Neural cell (in vitro differentiated cells): Measurements from ENCODE around the gene PRKAG3. TPM values are rescaled to one million over a fixed set of nuclear protein-coding genes. Genes with fewer than 3 reads are reported as not detected.

Experiments
- H2AFZ ChIP-seq: fragments of 200-600, 300-800 bp; sonication (generic), shearing (Covaris generic); 2 replicates; pipeline ENCODE4 v1.6.0; 2014; ENCODE audit warnings: low read depth, mild to moderate bottlenecking, antibody characterized with exemption, low read length, moderate library complexity
- H3F3A ChIP-seq: fragments of 200-600 bp; shearing (Covaris generic); 2 replicates; pipeline ENCODE4 v1.6.1; 2016; ENCODE audit warnings: mild to moderate bottlenecking, moderate library complexity, mixed read lengths, antibody characterized with exemption, low read length; ENCODE audit not compliant: insufficient read depth, poor library complexity, severe bottlenecking
- H3K27ac ChIP-seq: fragments of 200-600, 300-800 bp; sonication (generic), shearing (Covaris generic); 2 replicates; pipeline ENCODE4 v1.5.1; 2014; ENCODE audit warnings: mild to moderate bottlenecking, low read length, moderate library complexity
- H3K27me3 ChIP-seq: fragments of 300-800, 200-600 bp; sonication (generic), shearing (Covaris generic); 2 replicates; pipeline ENCODE4 v1.6.0; 2014; ENCODE audit warnings: mild to moderate bottlenecking, low read depth, low read length, moderate library complexity; ENCODE audit not compliant: insufficient read depth
- H3K36me3 ChIP-seq: fragments of 300-800, 200-600 bp; sonication (generic), shearing (Covaris generic); 2 replicates; pipeline ENCODE4 v1.5.1; 2014; ENCODE audit warnings: mild to moderate bottlenecking, antibody characterized with exemption, low read length, moderate library complexity; ENCODE audit not compliant: insufficient read depth
- H3K4me2 ChIP-seq: fragments of 300-800, 200-600 bp; sonication (generic), shearing (Covaris generic); 2 replicates; pipeline ENCODE4 v1.6.0; 2014; ENCODE audit warnings: mild to moderate bottlenecking, low read length
- H3K4me3 ChIP-seq: fragments of 300-800, 200-600 bp; sonication (generic), shearing (Covaris generic); 2 replicates; pipeline ENCODE4 v1.5.1; 2014; ENCODE audit warnings: mild to moderate bottlenecking, low read length, moderate library complexity
- H3K79me2 ChIP-seq: fragments of 200-600 bp; shearing (Covaris generic); replicated peaks from 2 replicates; pipeline ENCODE4 v1.6.0; 2014; ENCODE audit warnings: mild to moderate bottlenecking, low read length, moderate library complexity; ENCODE audit not compliant: insufficient read depth
- H3K9ac ChIP-seq: fragments of 300-800, 200-600 bp; sonication (generic), shearing (Covaris generic); 2 replicates; pipeline ENCODE4 v1.6.1; 2016; ENCODE audit warnings: mild to moderate bottlenecking, low read length, mixed read lengths
- H3K9me2 ChIP-seq: fragments of 200-600 bp; shearing (Covaris generic); 2 replicates; pipeline ENCODE4 v1.6.1; 2016; ENCODE audit warnings: mild to moderate bottlenecking, low read length, mixed read lengths; ENCODE audit not compliant: insufficient read depth
- H3K9me3 ChIP-seq: fragments of 200-600, 300-800 bp; sonication (generic), shearing (Covaris generic); 2 replicates; pipeline ENCODE4 v1.6.1; 2016; ENCODE audit warnings: mild to moderate bottlenecking, mixed run types, low read length, moderate library complexity, mixed read lengths
- H4K20me1 ChIP-seq: fragments of 200-600 bp; shearing (Covaris generic); 2 replicates; pipeline ENCODE4 v1.6.1; 2016; ENCODE audit warnings: mild to moderate bottlenecking, mixed run types; ENCODE audit not compliant: insufficient read depth
- CTCF ChIP-seq: fragments of 450-650 bp; IDR thresholded peaks from 2 replicates; pipeline ENCODE4 v1.5.1; 2014; ENCODE audit warnings: antibody characterized with exemption, mild to moderate bottlenecking, moderate library complexity; ENCODE audit not compliant: poor library complexity, severe bottlenecking
- EP300 ChIP-seq: fragments of 450-650 bp; conservative IDR thresholded peaks from 2 replicates; pipeline ENCODE4 v1.6.1; 2014; ENCODE audit warnings: antibody characterized with exemption, mild to moderate bottlenecking, moderate library complexity; ENCODE audit not compliant: poor library complexity, severe bottlenecking
- EZH2 ChIP-seq: fragments of 200-600, 300-800 bp; shearing (Covaris generic), sonication (generic); IDR thresholded peaks from 2 replicates; pipeline ENCODE4 v1.6.1; 2014; ENCODE audit warnings: antibody characterized with exemption, low read length, borderline replicate concordance, mild to moderate bottlenecking; ENCODE audit not compliant: insufficient read depth, poor library complexity, severe bottlenecking
- MXI1 ChIP-seq: fragments of 450-650 bp; conservative IDR thresholded peaks from 2 replicates; pipeline ENCODE4 v1.6.1; 2014; ENCODE audit warnings: antibody characterized with exemption, mild to moderate bottlenecking; ENCODE audit not compliant: poor library complexity, severe bottlenecking
- POLR2AphosphoS5 ChIP-seq: IDR thresholded peaks from 2 replicates; pipeline ENCODE4 v1.6.1; 2012
- RAD21 ChIP-seq: fragments of 450-650 bp; conservative IDR thresholded peaks from 2 replicates; pipeline ENCODE4 v1.6.1; 2014; ENCODE audit warnings: antibody characterized with exemption, mild to moderate bottlenecking, moderate library complexity
- SMC3 ChIP-seq: fragments of 450-650 bp; conservative IDR thresholded peaks from 2 replicates; pipeline ENCODE4 v1.6.1; 2014; ENCODE audit warnings: antibody characterized with exemption, mild to moderate bottlenecking, moderate library complexity; ENCODE audit not compliant: poor library complexity
- TAF1 ChIP-seq: IDR thresholded peaks from 2 replicates; pipeline ENCODE4 v1.6.1; 2012; ENCODE audit warnings: low read depth
- polyA plus RNA-seq: library from polyadenylated mRNA; depleted of rRNA; stranded (reverse); fragments of >200 nt; gene quantifications from 2 replicates; pipeline ENCODE4 v1.2.3, GENCODE V29; 2014
- TF ChIP-seq, protein P1 (sequence below): IDR thresholded peaks from 2 replicates; pipeline ENCODE4 v1.6.1; 2012; ENCODE audit warnings: borderline replicate concordance

The PRKAG3 gene
- polyA plus RNA-seq, 1 donor from 2014 or later, result not detected

DNA sequence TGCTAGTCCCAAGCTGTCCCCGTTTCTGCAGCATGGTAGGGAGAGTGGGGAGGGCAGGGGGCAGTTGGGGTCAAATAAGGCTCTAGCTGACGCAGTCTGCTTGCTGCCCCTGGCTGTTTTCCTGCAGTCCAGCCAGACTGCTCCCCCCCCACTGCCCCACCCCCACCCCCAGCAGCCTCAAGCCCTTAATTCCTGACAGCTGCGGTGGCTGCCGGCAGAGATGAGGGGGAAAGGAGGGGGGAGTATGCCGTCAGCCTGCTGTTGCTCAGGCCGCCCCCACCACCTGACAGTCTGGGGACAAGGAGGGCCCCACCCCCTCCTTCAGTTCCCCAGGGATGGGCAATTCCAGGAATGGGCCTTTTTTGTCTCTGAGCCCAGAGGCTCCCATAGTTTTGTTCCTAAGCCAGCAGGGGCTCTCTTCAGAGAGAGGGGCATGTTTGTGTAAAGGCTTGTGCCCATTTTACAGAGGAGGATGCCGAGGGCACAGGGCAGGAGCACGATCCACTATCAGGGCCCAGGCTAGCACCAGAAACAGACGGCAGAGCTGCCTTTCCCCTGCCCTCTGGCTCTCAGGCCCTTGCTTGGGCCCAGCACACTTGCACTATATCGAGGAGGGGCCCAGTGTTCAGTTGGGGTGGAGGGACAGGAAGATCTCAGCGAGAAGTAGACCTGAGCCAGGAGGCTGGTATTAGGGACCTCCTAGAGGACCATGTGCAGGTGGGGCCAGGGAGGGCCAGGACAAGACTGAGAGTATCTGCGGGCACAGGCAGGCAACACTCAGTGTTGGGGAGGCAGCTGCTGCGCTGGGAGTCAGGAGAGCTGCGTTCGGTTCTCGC is 47.5 kb upstream of the PRKAG3 start:
- no peaks in the 10 kb centered on the region for H3K9me3 ChIP-seq
- no peak overlapping the region for H2AFZ ChIP-seq
- H3K79me2 ChIP-seq, result no peaks in the 10 kb centered on the region
- TF ChIP-seq, protein P1, sequence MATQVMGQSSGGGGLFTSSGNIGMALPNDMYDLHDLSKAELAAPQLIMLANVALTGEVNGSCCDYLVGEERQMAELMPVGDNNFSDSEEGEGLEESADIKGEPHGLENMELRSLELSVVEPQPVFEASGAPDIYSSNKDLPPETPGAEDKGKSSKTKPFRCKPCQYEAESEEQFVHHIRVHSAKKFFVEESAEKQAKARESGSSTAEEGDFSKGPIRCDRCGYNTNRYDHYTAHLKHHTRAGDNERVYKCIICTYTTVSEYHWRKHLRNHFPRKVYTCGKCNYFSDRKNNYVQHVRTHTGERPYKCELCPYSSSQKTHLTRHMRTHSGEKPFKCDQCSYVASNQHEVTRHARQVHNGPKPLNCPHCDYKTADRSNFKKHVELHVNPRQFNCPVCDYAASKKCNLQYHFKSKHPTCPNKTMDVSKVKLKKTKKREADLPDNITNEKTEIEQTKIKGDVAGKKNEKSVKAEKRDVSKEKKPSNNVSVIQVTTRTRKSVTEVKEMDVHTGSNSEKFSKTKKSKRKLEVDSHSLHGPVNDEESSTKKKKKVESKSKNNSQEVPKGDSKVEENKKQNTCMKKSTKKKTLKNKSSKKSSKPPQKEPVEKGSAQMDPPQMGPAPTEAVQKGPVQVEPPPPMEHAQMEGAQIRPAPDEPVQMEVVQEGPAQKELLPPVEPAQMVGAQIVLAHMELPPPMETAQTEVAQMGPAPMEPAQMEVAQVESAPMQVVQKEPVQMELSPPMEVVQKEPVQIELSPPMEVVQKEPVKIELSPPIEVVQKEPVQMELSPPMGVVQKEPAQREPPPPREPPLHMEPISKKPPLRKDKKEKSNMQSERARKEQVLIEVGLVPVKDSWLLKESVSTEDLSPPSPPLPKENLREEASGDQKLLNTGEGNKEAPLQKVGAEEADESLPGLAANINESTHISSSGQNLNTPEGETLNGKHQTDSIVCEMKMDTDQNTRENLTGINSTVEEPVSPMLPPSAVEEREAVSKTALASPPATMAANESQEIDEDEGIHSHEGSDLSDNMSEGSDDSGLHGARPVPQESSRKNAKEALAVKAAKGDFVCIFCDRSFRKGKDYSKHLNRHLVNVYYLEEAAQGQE, result no peak
- no peak overlapping the region for H3K4me3 ChIP-seq
- no peak overlapping the region for H3K4me2 ChIP-seq
- H3K9me2 ChIP-seq, result no peaks in the 10 kb centered on the region
- no peak overlapping the region for H3K9ac ChIP-seq
- no peak overlapping the region for H3K27ac ChIP-seq
- no peaks in the 10 kb centered on the region for H3F3A ChIP-seq
- H4K20me1 ChIP-seq, result no peaks in the 10 kb centered on the region
- peaks cover 96% of the 10 kb centered on the region for H3K27me3 ChIP-seq
- no peaks in the 10 kb centered on the region for H3K36me3 ChIP-seq

- Histone ChIP-seq H3K9me3 (no peaks in the 10 kb centered on the region), H4K20me1 (no peaks in the 10 kb centered on the region), H3K27ac (no peak overlapping the region), H3K9me2 (no peaks in the 10 kb centered on the region), H3K27me3 (peaks cover 97% of the 10 kb centered on the region), H3K79me2 (no peaks in the 10 kb centered on the region), H3K4me2 (no peak overlapping the region), H3K9ac (no peak overlapping the region), H3K4me3 (no peak overlapping the region), H3K36me3 (no peaks in the 10 kb centered on the region), H2AFZ (no peak overlapping the region), H3F3A (no peaks in the 10 kb centered on the region)
- no peak for TF ChIP-seq MXI1
- TF ChIP-seq, protein P1, result no peak
- no peak for TF ChIP-seq POLR2AphosphoS5
- TF ChIP-seq RAD21, result no peak
- no peak for TF ChIP-seq SMC3
- no peak for TF ChIP-seq TAF1
- no peak for TF ChIP-seq EZH2
- no peak for TF ChIP-seq EP300
- TF ChIP-seq CTCF, result no peak
Measured at GRCh38 chr2:218878486-218878885, 46.9 kb upstream of the PRKAG3 start.
